ENCODE measurements around the gene IMPG2.

The IMPG2 gene

DNA sequence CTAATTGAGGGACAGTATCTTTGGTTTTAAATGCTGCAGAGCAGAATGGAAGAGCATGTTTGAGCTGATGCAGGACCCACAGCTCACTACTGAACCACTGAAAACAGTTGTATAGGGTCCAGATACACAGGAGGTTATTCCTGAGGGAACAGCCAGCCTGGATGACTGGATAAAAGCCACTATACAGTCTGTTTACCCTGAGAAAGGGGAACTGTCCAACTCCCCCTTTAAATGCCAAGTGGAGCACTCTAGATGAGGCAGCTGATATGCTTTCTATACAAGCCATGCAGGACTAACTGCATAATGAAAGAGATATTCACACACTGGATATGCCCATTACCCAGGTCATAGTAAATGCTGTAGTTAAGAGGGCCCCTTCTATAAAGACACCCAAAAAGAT is 138.6 kb downstream of the IMPG2 start:
- no peak for TF ChIP-seq ZNF404 (tag by site-specific recombination; IDR thresholded peaks at IDR 0.05)
- no peak for TF ChIP-seq EGR2 (tag by site-specific recombination; IDR thresholded peaks at IDR 0.05; ENCODE audit: low read depth)
- H3K9me3 ChIP-seq (ENCODE audit: control insufficient read depth, insufficient read depth, low read depth, low read length), result no peaks in the 10 kb centered on the region
- CTCF ChIA-PET, result no interaction called here
- POLR2A ChIA-PET, result no interaction called here
- no peak overlapping the region for H3K4me3 ChIP-seq (ENCODE audit: low read depth, low read length)
- H3K4me1 ChIP-seq (ENCODE audit: control insufficient read depth, insufficient read depth, low read length), result no peaks in the 10 kb centered on the region
- H3K36me3 ChIP-seq (ENCODE audit: control insufficient read depth in 2 of 2, insufficient read depth in 1 of 2, low read length in 2 of 2), result no peaks in the 10 kb centered on the region
- H3K27ac ChIP-seq (ENCODE audit: extremely low read depth, low read depth, low read length), result no peak overlapping the region

DNA sequence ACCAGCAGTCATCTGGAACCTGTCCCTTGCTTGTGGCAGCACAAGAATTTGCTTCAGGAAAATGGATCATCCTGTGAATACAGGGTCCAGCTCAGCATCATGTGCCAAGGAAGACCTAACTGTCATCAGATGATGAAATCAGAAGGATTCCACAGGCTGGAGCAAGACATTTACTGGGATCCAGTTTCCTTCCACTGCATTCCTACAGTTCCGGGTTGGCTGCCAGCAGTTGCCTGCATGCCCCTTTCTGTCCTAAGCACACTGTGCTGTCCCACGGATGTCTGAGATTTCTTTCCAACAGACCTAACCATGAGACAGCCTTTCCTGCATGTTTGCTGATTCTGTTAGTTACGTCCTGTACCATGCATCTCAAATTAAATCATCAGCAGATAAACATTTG is 140.7 kb downstream of the IMPG2 start:
- Histone ChIP-seq H3K9me3 (ENCODE audit: control insufficient read depth, insufficient read depth, low read depth, low read length) (no peaks in the 10 kb centered on the region), H3K4me3 (ENCODE audit: low read depth, low read length) (no peak overlapping the region), H3K4me1 (ENCODE audit: control insufficient read depth, insufficient read depth, low read length) (no peaks in the 10 kb centered on the region), H3K27ac (ENCODE audit: extremely low read depth, low read depth, low read length) (no peak overlapping the region), H3K36me3 (ENCODE audit: control insufficient read depth in 2 of 2, insufficient read depth in 1 of 2, low read length in 2 of 2) (no peaks in the 10 kb centered on the region)
- CTCF ChIA-PET, result no interaction called here
- TF ChIP-seq SETDB1 (IDR thresholded peaks at IDR 0.05; ENCODE audit: insufficient read length, low read length), result no peak
- TF ChIP-seq ZNF274 (IDR thresholded peaks at IDR 0.05; ENCODE audit: low read length), result no peak
- no peak for TF ChIP-seq ZNF274 (tag by site-specific recombination; IDR thresholded peaks at IDR 0.05; ENCODE audit: borderline replicate concordance)
- no peak for TF ChIP-seq TCF7L2 (IDR thresholded peaks at IDR 0.05; ENCODE audit: borderline replicate concordance, low read depth, low read length)
- TF ChIP-seq ZNF792 (tag by site-specific recombination; IDR thresholded peaks at IDR 0.05), result no peak
- TF ChIP-seq, protein P1, sequence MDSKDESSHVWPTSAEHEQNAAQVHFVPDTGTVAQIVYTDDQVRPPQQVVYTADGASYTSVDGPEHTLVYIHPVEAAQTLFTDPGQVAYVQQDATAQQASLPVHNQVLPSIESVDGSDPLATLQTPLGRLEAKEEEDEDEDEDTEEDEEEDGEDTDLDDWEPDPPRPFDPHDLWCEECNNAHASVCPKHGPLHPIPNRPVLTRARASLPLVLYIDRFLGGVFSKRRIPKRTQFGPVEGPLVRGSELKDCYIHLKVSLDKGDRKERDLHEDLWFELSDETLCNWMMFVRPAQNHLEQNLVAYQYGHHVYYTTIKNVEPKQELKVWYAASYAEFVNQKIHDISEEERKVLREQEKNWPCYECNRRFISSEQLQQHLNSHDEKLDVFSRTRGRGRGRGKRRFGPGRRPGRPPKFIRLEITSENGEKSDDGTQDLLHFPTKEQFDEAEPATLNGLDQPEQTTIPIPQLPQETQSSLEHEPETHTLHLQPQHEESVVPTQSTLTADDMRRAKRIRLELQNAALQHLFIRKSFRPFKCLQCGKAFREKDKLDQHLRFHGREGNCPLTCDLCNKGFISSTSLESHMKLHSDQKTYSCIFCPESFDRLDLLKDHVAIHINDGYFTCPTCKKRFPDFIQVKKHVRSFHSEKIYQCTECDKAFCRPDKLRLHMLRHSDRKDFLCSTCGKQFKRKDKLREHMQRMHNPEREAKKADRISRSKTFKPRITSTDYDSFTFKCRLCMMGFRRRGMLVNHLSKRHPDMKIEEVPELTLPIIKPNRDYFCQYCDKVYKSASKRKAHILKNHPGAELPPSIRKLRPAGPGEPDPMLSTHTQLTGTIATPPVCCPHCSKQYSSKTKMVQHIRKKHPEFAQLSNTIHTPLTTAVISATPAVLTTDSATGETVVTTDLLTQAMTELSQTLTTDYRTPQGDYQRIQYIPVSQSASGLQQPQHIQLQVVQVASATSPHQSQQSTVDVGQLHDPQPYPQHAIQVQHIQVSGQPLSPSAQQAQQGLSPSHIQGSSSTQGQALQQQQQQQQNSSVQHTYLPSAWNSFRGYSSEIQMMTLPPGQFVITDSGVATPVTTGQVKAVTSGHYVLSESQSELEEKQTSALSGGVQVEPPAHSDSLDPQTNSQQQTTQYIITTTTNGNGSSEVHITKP (tag by site-specific recombination; IDR thresholded peaks at IDR 0.05), result no peak
- TF ChIP-seq ZFP37 (tag by site-specific recombination; IDR thresholded peaks at IDR 0.05), result no peak
- no peak for TF ChIP-seq ZBTB1 (tag by site-specific recombination; IDR thresholded peaks at IDR 0.05)
- no peak for TF ChIP-seq ZNF16 (tag by site-specific recombination; IDR thresholded peaks at IDR 0.05; ENCODE audit: low read depth)
- no peak for TF ChIP-seq ZNF155 (tag by site-specific recombination; IDR thresholded peaks at IDR 0.05)
- no peak for TF ChIP-seq WT1 (tag by site-specific recombination; IDR thresholded peaks at IDR 0.05)
- TF ChIP-seq, protein P2, sequence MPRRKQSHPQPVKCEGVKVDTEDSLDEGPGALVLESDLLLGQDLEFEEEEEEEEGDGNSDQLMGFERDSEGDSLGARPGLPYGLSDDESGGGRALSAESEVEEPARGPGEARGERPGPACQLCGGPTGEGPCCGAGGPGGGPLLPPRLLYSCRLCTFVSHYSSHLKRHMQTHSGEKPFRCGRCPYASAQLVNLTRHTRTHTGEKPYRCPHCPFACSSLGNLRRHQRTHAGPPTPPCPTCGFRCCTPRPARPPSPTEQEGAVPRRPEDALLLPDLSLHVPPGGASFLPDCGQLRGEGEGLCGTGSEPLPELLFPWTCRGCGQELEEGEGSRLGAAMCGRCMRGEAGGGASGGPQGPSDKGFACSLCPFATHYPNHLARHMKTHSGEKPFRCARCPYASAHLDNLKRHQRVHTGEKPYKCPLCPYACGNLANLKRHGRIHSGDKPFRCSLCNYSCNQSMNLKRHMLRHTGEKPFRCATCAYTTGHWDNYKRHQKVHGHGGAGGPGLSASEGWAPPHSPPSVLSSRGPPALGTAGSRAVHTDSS (tag by site-specific recombination; IDR thresholded peaks at IDR 0.05), result no peak
- no peak for TF ChIP-seq ZNF791 (tag by site-specific recombination; IDR thresholded peaks at IDR 0.05)
- TF ChIP-seq ZXDB (tag by site-specific recombination; IDR thresholded peaks at IDR 0.05), result no peak
- POLR2A ChIA-PET, result no interaction called here

DNA sequence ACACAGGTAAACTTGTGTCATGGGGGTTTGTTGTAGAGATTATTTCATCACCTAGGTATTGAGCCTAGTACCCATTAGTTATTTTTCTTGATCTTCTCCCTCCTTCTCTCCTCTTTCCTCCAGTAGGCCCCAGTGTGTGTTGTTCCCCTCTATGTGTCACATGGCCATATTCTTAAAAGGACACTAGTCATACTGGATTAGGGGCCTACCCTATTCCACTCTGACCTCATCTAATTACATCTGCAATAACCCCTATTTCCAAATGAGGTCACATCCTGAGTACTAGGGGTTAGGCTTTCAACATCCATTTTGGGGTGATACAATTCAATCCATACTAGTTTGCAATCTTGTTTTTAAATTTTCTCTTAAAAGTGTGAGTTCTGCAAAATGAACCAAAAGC is 142.8 kb downstream of the IMPG2 start:
- ChIA-PET POLR2A (no interaction called here), CTCF (no interaction called here)
- Histone ChIP-seq H3K4me3 (ENCODE audit: low read depth, low read length) (no peak overlapping the region), H3K36me3 (ENCODE audit: control insufficient read depth in 2 of 2, insufficient read depth in 1 of 2, low read length in 2 of 2) (no peaks in the 10 kb centered on the region), H3K27ac (ENCODE audit: extremely low read depth, low read depth, low read length) (no peak overlapping the region), H3K9me3 (ENCODE audit: control insufficient read depth, insufficient read depth, low read depth, low read length) (no peaks in the 10 kb centered on the region), H3K4me1 (ENCODE audit: control insufficient read depth, insufficient read depth, low read length) (no peaks in the 10 kb centered on the region)
- no peak for TF ChIP-seq HOXD13 (CRISPR knock-in tag; IDR thresholded peaks at IDR 0.05; ENCODE audit: borderline replicate concordance)
- TF ChIP-seq, protein P3, sequence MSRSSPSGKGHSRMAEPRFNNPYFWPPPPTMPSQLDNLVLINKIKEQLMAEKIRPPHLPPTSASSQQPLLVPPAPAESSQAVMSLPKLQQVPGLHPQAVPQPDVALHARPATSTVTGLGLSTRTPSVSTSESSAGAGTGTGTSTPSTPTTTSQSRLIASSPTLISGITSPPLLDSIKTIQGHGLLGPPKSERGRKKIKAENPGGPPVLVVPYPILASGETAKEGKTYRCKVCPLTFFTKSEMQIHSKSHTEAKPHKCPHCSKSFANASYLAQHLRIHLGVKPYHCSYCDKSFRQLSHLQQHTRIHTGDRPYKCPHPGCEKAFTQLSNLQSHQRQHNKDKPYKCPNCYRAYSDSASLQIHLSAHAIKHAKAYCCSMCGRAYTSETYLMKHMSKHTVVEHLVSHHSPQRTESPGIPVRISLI (tag by site-specific recombination; IDR thresholded peaks at IDR 0.05), result no peak
- TF ChIP-seq, protein P4, sequence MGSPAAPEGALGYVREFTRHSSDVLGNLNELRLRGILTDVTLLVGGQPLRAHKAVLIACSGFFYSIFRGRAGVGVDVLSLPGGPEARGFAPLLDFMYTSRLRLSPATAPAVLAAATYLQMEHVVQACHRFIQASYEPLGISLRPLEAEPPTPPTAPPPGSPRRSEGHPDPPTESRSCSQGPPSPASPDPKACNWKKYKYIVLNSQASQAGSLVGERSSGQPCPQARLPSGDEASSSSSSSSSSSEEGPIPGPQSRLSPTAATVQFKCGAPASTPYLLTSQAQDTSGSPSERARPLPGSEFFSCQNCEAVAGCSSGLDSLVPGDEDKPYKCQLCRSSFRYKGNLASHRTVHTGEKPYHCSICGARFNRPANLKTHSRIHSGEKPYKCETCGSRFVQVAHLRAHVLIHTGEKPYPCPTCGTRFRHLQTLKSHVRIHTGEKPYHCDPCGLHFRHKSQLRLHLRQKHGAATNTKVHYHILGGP (tag by site-specific recombination; IDR thresholded peaks at IDR 0.05), result no peak
- TF ChIP-seq, protein P5, sequence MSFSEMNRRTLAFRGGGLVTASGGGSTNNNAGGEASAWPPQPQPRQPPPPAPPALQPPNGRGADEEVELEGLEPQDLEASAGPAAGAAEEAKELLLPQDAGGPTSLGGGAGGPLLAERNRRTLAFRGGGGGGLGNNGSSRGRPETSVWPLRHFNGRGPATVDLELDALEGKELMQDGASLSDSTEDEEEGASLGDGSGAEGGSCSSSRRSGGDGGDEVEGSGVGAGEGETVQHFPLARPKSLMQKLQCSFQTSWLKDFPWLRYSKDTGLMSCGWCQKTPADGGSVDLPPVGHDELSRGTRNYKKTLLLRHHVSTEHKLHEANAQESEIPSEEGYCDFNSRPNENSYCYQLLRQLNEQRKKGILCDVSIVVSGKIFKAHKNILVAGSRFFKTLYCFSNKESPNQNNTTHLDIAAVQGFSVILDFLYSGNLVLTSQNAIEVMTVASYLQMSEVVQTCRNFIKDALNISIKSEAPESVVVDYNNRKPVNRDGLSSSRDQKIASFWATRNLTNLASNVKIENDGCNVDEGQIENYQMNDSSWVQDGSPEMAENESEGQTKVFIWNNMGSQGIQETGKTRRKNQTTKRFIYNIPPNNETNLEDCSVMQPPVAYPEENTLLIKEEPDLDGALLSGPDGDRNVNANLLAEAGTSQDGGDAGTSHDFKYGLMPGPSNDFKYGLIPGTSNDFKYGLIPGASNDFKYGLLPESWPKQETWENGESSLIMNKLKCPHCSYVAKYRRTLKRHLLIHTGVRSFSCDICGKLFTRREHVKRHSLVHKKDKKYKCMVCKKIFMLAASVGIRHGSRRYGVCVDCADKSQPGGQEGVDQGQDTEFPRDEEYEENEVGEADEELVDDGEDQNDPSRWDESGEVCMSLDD (tag by site-specific recombination; IDR thresholded peaks at IDR 0.05), result no peak

All from HEK293 (cell line).